NOMO-1 (cell line): ENCODE measurements around the gene ZNF688.
A peak's percentile ranks its signal among the peaks of the same experiment; 100 is the strongest.
"Not testable (repeated sequence)": the region's sequence is repeated elsewhere in the genome, so short reads cannot be mapped to it uniquely, and the experiment has no call there.

ENCODE experiments used
- DNase-seq, 2 experiments: peaks; one replicate each; lab custom pipeline; 2025; ENCODE audit not compliant: unreplicated experiment in 2 of 2; lab: John Stamatoyannopoulos, UW

Gene ZNF688

DNA sequence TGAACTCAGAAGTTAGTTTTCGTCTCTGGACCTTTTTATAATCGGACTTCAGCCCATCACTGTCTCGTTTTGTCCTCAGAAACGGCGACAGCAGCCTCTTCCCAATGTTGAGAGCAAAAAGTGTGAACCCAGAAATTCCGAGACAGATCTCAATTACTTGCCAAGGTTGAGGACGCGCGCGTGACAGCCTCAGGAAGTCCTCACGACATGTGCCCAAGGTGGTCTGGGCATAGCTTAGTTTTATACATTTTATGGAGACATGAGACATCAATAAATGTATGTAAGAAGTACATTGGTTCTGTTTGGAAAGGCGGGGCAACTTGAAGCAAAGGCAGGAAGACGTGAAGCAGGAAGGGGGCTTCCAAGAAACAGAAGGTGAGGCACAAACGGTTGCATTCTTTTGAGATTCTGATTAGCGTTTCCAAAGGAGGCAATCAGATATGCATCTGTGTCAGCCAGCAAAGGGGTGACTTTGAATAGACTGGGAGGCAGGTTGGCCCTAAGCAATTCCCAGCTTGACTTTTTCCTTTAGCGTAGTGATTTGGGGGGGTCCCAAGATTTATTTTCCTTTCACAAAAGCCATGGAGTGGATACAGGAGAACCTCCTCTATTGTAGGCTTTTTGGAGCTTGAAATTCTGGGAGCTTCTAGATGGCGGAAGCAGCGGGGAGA, 36.3 kb downstream of the ZNF688 start:
- no peak for DNase-seq

DNA sequence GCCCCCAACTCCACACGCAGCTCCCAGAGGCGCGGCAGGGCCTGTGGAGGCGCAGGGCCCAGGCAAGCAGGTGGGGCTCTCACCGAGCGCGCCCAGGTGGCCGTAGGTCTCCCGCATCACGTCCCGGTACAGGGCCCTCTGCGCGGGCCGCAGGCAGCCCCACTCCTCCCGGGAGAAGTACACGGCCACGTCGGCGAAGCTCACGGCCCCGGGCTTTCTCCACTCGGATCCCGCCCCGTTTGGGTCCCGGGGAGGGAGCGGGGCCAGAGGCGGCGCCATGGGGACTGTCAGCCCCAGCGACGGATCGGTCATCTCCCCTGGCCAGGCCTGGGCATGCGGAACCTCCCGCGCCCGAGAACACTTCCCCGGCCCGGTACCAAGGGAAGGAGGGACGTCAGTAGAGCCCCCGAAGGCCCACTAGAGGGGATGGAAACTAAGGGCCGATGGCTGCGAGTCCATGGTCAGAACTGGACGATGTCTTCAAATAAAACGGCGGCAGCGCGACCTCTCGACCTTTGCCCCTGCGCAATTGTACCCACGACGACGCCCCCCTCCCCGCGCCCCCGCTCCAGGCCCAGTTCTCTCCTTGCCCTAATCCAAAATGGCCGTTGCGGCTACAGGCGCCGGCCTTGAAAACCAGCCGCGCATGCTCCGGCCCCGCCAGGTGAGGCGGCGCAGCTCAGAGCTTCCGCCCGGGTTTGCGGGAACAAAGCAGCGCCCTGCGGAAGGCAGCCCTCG, 37.0 kb downstream of the ZNF688 start, which contains the start of gene ZNF747:
Gene ZNF747, minus strand, starts transcription at position 491 of the 738 bp plus-strand sequence. Its CDS starts 179 bp downstream, at position 312.
- DNase-seq: peak; percentile 76 to 85

GRCh38 chr16:30533748-30534367, 37.7 kb downstream of the ZNF688 start:
- no peak for DNase-seq

DNA sequence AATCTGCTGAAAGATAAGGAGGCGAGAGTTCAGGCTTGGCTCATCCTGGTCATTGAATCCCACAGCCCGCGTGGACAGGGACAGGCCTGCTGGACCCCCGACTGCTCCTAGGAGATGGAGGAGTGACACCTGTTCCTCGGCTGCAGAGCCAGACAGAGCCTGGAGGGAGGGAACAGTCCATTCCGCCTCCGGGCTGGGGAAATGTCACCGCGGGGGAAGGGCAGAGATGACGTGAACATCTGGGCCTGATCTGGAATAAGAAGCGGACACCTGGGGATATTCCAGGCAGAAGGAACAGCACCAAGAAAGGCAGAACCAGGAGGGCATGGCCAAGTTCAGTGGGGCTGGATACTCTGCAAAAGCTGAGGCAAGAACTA, 38.4 kb downstream of the ZNF688 start:
- no peak for DNase-seq

DNA sequence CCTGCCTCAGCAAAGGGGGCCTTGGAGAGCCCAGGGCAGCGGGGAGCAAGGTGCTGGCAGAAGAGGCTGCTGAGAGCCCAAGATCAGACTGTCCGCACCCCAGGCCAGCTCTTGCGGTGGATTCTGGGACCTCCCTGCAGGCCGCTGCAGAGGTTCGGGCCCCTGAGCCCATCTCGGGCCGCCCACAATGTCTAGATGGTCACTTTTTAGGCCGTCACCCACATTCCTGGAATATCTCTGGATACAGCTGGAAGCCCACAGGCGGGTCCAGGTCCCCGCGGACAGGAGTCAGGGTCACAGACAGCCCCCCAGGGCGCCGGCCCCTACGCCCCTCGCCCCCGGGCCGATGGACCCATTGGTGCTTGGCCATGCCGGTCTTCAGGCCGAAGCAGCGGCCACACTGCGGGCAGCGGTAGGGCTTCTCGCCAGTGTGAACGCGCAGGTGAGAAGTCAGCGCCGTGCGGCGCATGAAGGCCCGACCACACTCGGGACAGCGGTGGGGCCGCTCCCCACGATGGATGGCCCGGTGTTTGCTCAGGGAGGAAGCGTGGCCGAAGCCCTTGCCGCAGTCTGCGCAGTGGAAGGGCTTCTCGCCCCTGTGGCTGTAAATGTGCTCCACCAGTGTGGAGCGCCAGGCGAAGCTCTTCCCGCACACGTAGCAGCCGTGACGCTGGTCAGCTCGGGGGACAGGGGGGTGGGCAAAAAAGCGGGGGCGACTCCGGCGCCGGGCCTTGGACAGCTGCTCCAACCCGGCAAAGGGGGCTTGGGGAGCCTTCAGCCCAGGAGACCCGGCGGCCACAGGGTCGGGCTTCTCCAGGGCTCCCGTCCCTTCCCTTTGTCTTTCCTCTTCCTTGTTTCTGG, 39.0 kb downstream of the ZNF688 start:
- no peak for DNase-seq

DNA sequence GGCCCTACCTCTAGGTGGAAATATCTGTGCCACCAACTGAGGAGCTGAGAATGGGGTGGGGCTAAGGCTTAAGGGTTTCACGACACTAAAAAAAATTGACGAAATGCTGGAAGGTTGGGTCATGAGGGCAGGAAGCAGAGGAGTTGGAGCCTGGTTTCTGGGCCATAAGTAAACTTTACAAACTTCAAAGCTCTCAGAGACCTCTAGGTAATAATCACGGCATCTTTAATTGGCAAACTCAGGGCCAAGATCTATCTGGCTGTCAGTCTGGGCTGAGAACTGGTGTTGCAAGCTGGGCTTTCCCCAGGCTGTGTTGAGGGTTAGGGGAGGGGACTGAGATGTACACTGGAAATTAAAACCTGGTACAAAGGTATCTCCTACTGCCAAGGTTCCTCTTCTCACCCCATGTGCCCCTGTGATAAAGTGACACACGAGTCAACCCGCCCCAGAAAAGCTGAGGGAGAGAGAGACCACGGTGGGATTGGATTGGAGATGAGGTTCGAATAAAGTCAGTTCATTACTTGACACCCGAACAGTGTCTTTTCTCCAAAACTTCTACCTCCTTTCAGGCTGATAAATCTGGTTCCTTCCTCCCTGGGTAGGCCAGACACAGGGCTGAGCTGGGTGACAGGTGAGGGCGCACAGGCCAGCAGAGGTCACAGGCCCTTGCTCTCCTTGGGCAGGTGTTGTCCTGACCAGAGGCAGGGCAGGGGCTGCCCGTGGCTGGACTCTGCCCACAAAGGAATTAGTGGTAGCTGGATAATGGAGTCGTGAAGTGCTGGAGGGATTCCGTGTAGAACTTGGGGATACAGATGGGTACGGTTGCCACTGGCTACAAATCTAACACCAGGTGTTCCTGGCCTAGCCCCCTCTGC, 41.1 kb downstream of the ZNF688 start:
- DNase-seq: no peak

DNA sequence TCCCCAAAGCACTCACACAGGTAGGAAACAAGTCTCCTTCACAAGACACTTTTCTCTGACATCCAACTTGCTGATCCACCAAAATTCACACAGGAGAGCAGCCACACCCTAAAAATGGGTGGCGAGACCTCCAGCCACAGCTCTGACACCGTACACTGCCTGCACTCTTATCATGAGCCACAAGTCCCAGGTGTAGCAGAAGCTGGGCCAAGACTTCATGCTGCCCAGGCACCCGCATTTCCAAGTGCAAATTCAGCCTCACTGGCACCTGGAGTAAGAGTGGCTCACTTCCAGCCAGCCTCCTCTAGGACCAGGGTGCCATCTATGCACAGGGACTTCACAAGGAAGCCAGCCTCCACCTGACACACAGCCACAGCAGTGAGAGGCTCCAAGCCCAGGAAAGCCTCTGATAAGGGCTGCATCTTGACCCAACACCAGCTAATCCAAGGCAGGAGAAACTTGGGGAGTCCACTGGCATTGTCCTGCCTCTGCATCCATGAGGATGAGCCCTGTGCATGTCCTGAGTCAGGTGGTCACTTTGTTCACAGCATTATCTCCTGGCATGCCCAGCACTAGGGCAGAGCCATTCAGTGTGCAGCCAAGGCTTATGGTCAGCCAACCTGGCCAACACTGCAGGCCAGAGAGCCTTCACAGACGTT, 42.6 kb downstream of the ZNF688 start:
- DNase-seq: no peak

GRCh38 chr16:30527635-30528178, 43.8 kb downstream of the ZNF688 start:
- DNase-seq: peak; percentile 76 to 91

GRCh38 chr16:30526823-30527634, 44.5 kb downstream of the ZNF688 start:
- DNase-seq: peak; percentile 98 to 99

- DNase-seq: peak; percentile 47 to 48
Measured at GRCh38 chr16:30526137-30526822, 45.2 kb downstream of the ZNF688 start, which contains the start of gene ZNF768. Gene ZNF768 (minus strand): TSS chr16:30526566. CDS start chr16:30526413, 153 bp downstream.

GRCh38 chr16:30525844-30526136, 45.7 kb downstream of the ZNF688 start:
- DNase-seq: peak in 1 of 2 experiments; percentile 49

- DNase-seq: no peak
Measured at GRCh38 chr16:30524575-30525568, 46.6 kb downstream of the ZNF688 start.

- DNase-seq: no peak
Measured at GRCh38 chr16:30523768-30524574, 47.5 kb downstream of the ZNF688 start.

DNA sequence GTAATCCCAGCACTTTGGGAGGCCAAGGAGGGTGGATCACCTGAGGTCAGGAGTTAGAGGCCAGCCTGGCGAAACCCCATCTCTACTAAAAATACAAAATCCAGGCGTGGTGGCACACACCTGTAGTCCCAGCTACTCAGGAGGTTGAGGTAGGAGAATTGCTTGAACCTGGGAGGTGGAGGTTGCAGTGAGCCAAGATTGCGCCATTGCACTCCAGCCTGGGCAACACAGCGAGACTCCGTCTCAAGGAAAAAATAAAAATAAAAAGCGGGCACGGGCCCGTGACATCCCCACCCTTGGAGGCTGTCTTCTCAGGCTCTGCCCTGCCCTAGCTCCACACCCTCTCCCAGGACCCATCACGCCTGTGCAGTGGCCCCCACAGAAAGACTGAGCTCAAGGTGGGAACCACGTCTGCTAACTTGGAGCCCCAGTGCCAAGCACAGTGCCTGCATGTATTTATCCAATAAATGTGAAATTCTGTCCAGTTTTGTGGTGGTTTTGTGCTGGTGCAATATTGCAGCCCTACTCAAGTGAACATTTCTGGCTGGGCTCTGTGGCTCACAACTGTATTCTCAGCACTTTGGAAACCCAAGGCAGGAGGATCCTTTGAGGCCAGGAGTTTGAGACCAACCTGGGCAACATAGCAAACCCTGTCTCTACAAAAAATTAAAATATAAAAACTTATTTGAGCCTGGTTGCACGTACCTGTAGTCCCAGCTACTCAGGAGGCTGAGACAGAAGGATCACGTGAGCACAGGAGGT, 48.6 kb downstream of the ZNF688 start:
- DNase-seq: not testable (repeated sequence)
